HG02610 (cell line): Measurements from ENCODE around the gene RUFY3.
"Not testable (repeated sequence)": the region's sequence is repeated elsewhere in the genome, so short reads cannot be mapped to it uniquely, and the experiment has no call there.

ENCODE experiments used
- ATAC-seq: cut with Tn5 transposase; IDR thresholded peaks from one replicate; pipeline ENCODE4 v1.9.1; 2021; ENCODE audit warnings: mild to moderate bottlenecking, moderate library complexity; ENCODE audit not compliant: unreplicated experiment

Gene RUFY3

DNA sequence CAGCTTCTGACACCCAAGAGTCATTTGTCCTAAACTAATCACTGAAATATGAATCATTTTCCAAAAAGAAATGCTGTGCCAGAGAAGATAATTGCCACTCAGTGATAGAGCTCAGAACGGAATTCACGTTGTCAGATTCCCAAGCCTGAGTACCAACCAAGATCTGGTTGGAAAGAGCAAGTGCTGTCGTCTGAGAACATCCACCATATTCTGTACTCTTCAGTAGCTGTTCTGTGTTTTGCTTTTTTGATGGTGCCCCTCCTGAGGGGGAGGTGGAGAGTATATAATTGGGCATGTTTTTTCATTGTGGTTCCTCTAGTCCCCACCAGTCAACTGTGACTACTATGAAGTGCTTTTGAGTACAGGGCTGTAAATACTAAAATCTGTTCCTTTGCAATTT is 13.2 kb downstream of the RUFY3 start:
- peak; percentile 3 for ATAC-seq

DNA sequence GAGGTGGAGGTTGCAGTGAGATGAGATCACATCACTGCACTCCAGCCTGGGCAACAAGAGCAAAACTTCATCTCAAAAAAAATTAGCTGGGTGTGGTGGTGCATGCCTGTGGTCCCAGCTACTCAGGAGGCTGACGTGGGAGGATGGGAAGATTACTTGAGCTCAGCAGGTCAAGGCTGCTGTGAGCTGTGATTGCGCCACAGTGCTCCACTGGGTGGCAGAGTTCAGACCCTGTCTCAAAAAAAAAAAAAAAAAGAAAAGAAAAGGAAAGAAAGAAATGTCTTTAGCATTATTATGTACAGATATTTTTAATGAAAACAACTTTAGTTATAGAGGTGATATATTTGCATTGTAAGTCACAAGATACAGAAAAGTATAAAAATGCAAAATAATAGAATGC is 14.2 kb downstream of the RUFY3 start:
- not testable (repeated sequence) for ATAC-seq

DNA sequence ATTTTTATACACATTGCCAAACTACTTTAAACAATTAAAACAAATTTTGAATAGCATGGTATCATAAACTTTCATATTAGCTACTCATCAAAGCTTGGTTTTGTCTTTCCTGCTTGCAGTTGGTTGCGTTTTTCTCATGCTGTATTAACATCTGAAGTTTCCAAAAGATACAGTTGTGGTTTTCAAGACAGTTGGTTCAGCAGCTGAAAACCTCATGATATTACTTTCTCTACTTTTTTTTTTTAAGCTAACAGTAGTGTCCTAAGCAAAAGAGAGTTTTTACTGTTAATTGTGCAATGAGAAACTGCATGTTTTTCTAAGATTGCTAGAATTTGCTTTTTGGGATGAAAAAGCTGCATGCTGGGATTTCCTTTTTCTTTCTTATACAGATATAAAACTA is 15.2 kb downstream of the RUFY3 start:
- no peak for ATAC-seq

DNA sequence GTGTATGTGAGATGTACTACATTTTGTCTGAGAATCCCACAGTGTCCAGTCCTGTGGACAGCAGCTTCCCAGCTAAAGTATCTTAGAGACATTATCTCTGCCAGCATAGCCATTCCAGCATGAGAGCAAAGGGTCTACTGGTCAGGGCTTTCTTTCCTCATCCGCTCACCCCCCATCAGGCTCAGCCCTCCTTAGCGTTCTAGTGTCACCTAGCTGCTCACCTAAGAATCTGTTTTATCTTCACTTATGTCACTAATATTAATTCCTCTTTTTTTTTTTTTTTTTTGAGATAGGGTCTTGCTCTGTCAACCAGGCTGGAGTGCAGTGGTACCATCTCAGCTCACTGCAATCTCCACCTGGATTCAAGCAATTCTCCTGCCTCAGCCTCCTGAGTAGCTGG is 15.6 kb downstream of the RUFY3 start:
- ATAC-seq = no peak

DNA sequence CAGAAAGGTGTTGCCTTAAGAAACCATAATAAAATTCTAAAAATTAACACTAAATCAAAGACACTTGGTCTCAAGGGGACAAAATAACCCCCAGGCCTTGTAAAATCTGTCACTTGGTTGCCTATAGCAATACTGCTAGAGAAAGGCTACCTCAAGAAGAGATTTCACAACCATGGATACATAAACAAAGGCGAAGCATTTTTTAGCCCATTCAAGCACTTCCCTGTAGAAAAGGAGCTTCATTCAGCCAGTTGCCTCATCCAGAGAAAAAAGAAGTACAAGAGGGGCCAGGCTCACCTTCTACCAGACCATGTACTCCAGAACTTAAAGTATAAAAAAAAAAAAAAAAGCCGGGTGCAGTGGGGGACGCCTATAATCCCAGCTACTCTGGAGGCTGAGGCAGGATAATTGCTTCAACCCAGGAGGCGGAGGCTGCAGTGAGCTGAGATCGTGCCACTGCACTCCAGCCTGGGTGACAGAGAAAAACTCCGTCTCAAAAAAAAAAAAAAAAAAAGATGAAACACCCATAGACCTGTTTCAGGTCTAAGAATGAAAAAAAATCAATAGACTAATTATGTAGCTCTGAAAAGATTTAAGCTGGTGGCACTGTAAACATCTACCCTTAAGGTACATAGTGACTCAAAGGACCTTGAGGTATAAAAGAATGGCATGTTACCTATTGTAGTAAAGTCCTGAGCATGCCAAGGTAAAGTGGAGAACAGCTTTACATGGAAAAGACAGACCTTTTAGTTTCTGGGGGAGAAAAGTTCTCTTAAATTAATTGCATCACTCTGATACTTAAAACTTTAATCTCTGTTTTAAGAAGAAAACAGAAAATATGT is 18.0 kb downstream of the RUFY3 start:
- ATAC-seq = no peak

DNA sequence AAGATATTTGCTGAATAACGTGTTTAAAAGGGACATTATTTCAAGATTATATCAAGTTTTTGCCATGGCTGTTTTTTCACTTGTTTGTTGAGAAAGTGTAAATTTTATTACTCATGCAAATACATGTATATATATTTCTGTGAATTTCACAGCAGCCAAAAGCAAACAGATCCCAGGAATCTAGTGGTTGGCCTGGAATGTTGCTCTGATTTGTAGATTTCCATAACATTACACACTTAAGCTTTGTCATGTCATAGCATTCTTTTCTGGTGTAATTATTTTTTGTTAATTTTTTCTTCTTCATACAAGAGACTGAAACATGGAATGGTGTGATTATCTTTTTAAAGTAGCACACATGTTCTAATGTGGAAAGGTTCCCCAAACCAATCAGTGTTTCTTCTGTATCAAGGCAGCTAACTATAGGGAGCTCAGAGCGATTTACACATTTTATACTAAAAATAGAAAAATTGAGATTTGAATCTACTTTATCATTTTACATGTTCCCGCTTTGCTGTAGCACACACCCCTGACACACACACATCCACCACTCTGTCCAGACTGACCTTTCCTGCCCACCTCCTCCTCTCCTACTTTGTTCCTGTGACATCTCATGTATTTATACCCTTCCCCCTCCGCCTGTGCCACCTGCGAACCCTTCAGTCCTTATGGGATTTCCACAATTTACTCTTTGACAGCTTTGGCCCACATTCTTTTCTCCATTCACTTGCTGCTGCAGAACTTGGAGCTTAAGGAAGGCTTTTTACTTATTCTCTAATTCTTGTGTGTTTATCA is 20.3 kb downstream of the RUFY3 start:
- ATAC-seq = no peak

DNA sequence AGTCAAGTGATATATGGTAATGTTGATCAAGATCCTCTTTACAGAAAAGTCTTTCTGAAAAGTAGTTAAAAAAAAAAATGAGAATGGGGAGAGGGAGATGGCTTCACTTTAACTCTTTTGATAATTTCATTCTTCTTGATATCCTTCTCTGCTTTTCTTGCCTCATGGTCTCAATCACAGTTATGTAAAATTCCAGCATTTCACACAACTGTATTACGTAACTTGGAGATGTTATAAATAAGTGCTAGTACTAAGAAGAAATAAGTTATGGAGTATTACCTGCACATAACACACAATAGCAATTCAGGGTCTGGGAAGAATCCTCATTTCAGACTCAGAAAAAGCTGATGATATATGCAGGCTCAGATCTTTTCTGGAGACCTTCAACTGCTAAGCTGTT is 22.0 kb downstream of the RUFY3 start:
- ATAC-seq = no peak

DNA sequence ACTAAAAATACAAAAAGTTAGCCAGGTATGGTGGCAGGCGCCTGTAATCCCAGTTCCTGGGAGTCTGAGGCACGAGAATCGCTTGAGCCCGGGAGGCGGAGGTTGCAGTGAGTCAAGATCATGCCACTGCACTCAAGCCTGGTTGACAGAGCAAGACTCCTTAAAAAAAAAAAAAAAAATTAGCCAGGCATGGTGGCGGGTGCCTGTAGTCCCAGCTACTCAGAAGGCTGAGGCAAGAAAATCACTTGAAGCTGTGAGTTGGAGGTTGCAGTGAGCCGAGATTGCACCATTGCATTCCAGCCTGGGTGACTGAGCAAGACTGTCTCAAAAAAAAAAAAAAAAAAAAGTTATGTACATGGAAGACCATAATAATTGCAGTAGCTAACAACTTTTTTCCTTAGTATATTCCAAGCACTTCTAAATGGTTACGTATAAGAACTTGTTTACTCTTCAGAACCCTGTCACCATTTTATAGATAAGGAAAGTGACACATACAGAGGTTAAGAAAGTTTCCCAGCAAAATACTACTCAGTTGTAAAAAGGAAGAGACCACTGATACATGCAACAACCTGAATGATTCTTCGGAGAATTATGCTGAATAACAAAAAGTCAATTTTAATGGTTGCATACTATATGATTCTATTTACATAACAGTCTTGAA is 24.5 kb downstream of the RUFY3 start:
- no peak for ATAC-seq

DNA sequence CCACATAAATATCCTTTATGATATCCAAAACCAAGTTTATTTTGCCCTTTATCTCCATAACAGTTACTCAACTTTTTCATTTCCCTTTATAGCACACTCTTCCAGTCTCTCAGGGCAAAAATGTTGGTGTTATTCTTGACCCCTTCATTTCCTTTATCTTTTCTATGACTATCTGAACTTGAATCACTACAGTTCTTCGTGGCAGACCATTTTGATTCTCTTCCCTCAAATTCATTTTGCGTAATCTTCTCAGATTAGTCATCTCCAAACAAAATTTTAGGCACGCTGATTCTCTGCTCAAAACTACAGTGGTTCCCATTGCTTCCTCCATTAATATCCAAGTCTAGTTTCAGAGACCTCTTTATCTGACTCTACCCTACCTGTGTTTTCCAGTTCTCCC is 26.1 kb downstream of the RUFY3 start:
- no peak for ATAC-seq

DNA sequence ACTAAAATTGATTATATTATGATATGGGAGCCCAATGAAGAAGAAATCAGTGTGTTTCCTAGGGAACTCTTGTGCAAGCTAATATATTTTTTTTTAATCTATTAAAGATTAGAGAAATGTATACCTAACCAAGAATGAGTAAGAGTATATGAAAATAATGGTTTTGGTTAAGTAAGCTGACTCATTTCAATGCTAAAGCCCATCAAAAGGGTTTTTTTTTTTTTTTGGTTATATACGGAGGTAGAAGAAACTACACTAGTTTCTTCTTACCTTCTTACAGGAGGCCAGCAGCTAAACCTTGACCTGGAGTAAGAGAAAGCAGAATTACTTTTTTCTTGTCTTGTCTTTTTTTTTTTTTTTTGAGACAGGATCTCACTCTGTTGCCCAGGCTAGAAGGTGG is 27.5 kb downstream of the RUFY3 start:
- peak; percentile 84 for ATAC-seq

DNA sequence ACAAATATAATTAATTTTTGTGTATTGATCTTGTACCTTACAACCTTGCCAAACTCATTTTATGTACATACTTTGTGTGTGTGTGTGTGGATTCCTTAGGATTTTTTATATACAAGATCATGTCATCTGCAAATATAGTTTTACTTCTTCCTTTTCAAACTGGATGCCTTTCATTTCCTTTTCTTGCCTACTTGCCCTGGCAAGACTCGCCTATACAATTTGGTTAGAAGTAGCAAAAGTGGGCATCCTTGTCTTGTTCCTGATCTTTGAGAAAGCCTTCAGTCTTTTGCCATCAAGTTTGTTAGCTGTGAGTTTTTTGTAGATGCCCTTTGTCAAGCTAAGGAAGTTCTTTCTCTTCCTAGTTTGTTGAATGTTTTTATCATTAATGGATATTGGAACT is 30.5 kb downstream of the RUFY3 start:
- no peak for ATAC-seq

DNA sequence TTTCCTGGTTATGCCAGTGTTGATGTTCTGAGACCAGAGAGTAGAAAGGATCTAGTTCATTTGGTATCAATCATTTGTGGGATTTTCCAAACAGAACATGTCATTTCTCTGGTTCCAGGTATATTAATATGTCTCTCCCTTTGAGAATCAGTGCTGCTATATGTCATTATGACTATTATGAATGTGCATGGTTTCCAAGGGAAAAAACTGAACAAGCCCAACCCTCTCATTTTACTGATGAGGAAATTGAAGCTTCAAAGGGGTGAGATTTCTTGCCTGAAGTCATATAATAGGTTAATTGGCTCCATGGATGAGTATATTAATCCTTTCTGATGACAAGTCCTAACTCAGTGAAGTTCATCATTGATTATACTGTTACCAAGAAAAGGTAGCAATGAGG is 31.9 kb downstream of the RUFY3 start:
- ATAC-seq = no peak

DNA sequence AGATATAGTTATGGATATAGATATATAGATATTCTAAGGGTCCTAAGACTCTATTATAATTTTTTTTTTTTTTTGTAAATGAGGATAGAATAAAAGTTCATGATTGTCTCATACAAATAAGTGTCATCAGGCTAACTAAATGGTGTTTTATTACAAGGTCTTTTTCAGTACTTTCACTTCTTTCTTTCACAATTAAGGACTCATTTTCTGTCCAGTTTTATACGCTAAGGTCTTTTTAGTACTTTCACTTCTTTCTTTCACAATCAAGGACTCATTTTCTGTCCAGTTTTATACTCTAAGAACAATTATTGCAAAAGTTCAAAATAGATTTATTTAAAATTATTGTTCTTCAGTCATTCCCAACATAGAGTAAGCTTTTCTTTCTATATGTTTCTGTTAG is 32.7 kb downstream of the RUFY3 start:
- ATAC-seq = peak; percentile 57

DNA sequence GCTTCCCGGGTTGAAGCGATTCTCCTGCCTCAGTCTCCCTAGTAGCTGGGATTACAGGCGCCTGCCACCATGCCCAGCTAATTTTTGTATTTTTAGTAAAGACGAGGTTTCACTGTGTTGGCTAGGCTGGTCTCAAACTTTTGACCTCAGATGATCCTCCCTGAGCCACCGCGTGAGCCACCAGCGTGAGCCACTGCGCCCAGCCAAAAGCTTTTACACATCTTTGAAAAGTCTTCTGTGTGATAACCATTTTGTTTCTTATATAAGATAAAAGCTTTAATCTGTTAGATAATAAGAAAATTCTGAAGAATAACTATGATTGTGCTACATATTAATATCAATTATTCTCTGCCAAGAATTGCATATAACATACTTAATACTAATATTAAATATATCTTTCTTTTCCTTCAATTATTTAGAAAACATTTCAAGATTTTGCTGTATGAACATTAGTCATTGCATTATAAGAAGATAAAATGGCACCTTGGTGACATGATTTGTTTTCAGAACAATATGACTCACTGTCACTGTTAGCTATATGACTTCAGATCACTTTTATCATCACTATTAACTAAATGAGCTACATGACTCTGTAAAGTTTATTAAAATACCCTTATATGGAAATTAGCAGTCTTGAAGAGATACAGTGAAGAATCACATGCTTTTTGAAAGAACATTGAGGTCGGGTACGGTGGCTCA is 33.4 kb downstream of the RUFY3 start:
- peak; percentile 42 for ATAC-seq

DNA sequence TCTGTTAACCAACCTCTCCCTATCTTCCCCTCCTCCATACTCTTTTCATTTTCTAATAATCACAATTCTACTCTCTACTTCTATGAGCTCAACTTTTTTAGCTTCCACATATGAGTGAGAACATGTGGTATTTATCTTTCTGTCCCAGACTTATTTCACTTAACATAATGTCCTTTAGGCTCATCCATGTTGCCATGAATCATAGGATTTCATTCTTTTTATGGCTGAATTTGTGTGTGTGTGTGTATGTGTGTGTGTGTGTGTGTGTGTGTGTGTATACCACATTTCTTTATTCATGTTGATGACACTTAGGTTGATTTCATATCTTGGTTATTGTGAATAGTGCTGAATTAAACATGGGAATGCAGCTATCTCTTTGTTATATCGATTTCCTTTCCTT is 37.4 kb downstream of the RUFY3 start:
- no peak for ATAC-seq

DNA sequence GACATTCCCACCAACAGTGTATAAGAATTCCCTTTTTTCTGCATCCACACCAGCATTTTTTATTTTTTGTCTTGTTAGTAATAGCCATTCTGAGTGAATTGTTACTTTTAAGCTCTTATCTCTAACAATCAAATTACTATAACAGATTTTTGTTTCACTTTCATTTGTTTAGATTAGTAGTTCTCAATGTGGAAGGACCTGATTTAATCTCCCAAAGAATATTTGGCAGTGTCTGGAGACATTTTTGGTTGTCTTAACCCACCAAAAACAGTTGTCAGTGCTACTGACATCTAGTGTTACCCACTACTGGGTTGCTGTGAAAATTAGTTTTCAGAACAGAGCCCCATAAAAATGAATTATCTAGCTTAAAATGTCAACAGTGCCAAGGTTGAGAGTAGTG is 37.9 kb downstream of the RUFY3 start:
- no peak for ATAC-seq

DNA sequence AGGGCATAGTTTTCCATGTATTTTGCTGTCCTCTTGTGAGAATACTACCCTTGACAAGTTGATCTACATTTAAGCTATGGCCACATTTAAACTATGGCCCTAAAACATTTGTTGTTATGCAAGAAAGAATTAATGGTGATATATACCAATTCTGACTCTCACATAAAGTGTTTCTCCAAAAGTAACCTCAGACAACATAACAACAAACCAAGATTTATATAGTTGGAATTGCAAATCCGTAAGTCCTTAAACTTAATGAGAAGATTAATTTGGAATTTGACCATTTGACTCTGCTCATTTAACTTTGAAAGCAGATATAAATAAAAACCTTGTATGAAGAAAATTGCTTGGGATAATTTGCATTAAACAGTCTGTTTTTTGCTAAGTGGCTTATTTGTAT is 38.9 kb downstream of the RUFY3 start:
- ATAC-seq = no peak

DNA sequence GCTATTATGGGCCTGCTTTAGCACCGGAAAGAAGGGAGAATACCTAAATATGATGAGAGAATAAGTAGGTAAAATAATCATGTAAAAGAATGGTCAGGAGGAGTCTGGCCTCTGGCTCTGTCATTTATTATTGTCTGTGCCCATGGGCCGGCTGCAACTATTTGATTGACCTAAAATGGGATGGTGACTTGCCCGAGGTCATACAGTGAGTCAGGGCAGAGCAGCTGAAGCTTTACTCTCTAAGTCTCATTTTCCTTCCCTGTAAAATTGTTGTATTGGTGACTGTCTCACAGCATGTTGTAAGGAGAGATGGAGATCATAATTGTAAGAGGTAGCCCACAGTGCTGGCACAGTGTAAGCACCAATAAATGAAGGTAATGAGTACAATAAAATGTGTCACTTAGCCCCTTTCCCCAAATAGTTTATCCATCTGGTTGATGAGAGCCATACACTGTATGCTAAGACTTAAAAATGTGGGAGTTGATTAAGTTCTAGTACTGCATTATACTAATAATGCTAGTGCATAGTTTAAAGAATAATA is 39.6 kb downstream of the RUFY3 start:
- no peak for ATAC-seq

DNA sequence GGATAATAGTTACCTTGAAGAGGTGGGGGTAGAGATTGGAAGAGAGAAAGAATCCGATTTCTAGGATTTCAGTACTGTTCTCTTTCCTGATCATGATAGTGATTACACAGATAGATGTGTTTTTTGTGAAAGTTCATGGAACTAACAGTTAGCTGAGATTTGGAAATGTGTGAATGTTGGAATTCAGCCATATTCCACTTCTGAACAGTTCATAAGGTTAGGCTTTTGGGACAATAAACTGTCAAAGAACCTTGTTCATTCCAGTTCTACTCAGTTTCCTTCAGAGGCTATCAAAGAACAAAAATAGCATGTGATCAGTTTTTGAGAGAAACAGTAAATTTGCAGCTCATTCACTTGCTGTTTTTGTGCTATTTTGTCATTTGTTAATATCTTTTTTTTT is 43.6 kb downstream of the RUFY3 start:
- no peak for ATAC-seq

DNA sequence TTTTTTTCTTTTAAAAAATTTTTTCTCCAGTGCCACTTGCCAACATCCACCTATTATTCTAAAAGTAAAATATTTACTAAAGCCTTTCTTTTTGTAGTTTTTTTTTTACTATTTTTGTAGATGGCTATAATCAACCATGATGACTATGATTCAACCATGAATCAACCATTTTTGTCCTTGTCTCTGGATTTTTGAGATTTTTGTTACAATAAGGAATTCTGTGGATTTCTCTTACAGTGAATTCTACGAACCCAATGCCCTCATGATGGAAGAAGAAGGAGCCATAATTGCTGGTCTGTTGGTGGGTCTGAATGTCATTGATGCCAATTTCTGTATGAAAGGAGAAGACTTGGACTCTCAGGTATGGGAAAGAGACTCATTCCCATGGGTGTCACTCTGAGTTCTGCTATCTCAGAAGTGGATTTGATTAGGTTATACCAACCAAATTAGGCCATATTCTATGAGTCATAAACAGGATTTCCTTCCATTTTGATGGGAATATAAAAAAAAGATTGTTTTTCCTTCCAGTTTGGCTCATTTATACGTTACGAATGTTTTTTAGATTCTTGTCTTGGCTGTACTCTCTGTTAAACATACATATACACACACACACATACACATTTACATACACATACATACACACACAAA is 46.7 kb downstream of the RUFY3 start:
- no peak for ATAC-seq
